Measurements from ENCODE around the gene FGFRL1.

Gene FGFRL1

DNA sequence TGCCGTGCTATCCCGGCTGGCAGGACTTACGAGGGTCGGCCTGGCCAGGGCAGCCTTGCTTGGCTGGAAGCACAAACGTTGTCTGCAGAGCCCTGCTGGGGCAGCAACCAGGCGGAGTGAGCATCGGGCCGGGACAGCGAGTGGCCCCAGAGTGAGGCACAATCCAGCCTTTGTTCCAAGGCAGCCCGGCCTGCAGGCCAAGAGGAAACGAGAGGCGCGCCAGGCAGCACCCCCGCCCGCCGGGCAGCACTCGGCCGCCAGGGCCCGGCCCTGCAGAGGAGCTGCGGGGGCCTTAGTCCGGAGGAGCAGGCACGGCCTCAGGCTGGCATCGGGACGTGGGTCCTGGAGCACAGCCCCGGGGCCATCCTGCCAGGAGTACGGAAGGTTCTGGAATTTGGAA lies 24.1 kb downstream of the FGFRL1 start:
- TF ChIP-seq ZNF274 (IDR thresholded peaks at IDR 0.05; ENCODE audit: low read depth, low read length), result no peak

DNA sequence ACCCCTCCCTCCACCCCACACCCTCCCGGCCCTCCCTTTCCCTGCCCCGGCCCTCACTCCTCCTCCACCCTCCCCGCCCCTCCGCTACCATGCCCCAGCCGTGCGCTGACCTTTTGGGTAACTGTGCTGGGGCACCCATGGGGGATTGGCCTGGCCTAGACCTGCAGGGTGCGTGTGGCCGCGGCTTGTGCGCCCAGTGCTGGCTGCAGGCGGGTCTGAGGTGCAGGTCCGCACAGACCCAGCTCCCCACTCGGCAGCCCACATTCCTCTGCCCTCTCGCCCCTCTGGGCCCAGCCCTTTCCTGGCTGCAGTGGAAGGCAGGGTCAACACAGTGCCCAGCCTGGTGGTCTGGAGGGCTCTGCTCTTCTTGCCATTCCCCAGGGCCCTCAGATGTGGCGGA lies 24.7 kb downstream of the FGFRL1 start:
- no peak for TF ChIP-seq ZNF274 (IDR thresholded peaks at IDR 0.05; ENCODE audit: low read depth, low read length)
- H3K4me3 ChIP-seq (ENCODE audit: low read length), result no peak overlapping the region

More for the DNA sequence above, 24.1 kb downstream of the FGFRL1 start:
- no peak overlapping the region for H3K4me3 ChIP-seq (ENCODE audit: low read length)

DNA sequence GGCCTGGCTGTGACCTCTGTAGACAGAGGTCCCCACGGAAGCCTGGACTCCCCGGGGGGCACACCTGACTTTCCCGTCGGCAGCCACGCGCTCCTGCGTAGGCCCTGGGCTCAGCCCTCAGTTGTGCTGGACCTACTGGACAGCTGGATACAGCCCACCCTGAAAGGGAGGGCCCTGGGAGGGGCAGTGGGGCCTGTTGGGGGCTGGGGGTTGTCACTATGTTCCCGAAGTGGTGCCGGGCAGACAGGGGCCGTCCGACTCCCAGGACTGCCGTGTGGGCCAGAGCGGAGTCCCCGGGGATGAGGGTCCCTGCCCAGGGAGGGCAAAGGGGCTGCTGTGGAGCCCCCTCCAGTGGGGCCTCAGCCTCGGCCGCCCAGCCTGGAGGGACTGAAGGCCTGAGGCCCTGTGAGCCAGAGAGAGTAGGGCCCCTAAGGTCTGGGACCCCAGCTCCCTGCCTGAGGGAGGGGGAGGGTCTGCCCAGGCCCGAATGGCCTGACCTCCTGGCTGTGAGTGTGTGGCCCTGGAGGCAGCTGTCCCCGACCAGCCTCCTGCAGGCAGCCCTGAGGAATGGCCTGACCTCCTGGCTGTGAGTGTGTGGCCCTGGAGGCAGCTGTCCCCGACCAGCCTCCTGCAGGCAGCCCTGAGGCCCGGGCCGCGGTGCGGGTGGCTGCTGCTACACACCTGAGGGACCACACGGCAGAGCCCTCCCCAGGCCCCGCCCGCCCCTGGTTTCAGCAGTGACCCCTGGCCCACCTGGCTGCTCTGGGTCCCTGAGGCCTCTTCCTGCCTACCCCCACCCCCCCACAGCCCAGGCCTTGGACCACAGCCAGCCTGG lies 25.8 kb downstream of the FGFRL1 start:
- no peak for TF ChIP-seq ZNF274 (IDR thresholded peaks at IDR 0.05; ENCODE audit: low read depth, low read length)

DNA sequence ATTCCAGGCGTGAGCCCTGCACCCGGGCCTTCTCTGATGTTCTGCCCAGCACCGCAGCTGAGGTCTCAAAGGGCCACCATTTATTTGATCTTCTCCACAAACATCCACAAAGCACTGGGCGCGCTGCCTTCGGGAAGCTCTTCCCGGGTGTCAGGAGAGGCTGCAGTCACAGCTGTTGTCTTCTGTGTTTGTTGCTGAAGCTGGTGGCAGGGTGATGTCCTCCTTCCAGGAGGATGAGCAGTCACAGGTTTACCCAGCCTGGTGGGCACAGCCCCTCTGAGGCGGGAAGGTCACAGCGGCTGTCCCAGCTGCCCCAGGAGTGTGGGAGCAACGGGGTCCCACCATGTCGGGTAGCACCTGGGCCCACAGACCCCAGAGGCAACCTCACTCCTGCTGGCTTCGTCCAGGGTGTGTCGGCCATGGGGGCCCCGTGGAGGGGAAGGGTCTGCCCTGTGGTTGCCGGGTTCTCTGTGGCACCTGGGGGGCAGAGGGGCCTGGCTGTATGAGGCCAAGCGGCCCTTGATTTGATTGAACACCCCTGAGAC lies 27.6 kb downstream of the FGFRL1 start:
- H3K4me3 ChIP-seq (ENCODE audit: low read length), result no peak overlapping the region
- no peak for TF ChIP-seq ZNF274 (IDR thresholded peaks at IDR 0.05; ENCODE audit: low read depth, low read length)

More for the DNA sequence above, 25.8 kb downstream of the FGFRL1 start:
- no peak overlapping the region for H3K4me3 ChIP-seq (ENCODE audit: low read length)

DNA sequence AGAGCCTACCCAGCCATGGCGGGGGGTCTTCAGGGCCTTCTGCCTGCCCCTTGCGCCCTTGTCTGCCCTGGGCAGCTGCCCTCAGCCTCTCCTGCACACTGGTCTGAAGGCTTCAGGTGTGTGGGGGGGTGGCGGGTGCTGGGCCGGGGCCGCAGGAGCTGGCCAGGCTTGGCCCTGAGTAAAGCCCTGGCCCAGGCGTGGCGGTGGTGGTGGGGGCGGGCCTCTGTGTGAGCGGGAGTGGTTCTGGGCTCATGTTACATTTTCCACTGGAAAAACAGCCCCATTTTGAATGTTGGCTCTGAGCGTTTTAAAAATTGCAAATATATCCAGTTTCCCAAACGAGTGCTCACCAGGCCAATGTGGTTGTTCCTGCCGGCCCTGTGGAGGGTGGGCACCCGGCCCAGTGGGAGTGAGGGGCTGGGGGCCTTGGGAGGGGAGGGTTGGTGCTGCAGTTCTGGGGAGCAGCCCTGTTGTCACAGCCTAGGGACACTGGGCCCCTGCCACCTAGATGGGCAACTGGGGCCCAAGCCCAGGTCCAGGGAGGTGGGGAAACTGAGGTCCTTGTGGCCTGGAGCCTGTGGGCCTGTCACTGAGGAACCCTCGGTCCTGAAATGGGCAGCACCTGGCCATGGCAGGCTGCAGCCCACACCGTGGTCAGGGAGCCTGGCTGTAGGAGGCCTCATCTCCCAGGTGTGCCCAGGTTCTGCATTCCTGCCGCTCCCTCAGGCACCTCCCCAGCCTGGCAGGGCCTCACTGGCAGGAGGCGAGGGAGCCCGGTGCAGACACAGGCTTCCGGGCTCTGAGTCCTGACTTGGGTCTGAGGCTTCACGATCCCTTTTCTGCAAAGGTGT lies 28.3 kb downstream of the FGFRL1 start:
- H3K4me3 ChIP-seq (ENCODE audit: low read length), result no peak overlapping the region
- TF ChIP-seq ZNF274 (IDR thresholded peaks at IDR 0.05; ENCODE audit: low read depth, low read length), result no peak

DNA sequence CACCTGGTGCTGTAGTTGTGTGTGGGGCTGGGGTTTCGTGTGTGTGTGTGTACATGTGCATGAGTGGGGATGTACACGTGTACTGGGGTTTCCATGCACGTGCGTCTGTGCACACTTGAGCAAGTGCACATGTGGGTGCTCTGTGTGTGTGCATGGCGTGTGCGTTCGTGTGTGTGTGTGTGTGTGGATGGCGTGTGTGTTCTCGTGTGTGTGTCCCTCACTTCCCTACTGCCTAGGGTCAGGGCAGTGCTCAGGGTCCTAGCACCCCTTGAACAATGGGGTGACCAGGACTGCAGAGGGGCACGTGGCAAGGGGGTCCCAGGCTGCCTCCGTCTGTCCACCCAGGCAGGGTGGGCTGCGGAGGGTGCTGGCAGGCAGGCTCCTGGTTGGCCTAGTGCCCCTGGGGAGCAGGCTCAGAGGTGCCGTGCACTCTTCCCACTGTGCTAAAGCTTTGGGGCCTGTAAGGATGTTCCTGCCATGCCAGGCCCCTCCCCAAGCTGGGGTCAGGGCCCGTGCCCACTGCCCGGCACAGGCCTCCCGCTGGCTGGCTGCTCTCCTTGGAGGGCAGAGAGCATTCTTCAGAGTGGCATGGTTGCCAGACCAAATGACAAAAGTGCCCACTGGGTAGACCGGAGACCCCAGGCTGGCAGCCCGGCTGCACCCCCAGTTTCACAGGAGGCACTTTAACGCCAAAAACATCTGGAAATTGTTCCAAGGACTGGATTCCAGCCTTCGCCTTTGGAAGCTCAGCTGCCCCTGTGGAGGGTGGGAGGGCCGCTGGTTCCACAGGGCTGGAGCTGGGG lies 29.1 kb downstream of the FGFRL1 start:
- TF ChIP-seq ZNF274 (IDR thresholded peaks at IDR 0.05; ENCODE audit: low read depth, low read length), result no peak
- H3K4me3 ChIP-seq (ENCODE audit: low read length), result no peak overlapping the region

DNA sequence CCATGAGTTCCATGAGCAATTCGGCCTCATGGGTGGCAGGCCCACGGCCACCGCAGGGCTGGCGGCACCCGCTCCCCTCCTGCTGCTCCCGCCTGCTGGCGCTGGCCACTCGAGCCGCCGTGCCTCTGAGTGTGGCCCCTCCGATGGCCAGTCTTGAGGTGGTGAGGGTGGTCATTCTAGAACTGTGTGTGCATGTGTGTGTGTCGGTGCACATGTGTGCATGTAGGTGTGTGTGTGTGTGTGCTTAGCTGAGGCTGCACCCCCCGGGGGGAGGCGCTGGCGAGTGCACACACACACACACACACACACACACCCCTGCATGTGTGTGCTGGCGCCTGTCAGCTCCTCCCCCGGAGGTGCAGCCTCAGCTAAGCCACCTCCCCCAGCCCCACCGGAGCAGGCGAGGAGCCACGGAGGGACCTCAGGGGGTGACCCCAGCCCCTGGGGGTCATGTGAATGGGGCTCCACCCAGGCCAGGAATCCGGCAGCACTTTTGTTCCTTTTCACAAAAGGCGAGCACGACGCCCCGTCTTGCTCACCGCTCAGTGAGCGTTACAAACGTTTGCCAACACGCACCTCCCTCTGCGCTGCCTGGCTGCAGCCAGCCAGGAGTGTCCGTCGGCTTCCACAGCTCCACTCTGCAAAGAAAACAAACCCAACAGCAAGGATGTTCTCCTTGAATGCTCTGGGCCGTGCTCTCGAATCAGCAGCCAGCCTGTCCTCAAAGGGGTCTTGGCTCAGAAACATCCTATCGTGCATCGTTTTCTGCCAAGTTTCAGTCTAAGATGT lies 29.9 kb downstream of the FGFRL1 start:
- no peak overlapping the region for H3K4me3 ChIP-seq (ENCODE audit: low read length)
- no peak for TF ChIP-seq ZNF274 (IDR thresholded peaks at IDR 0.05; ENCODE audit: low read depth, low read length)

DNA sequence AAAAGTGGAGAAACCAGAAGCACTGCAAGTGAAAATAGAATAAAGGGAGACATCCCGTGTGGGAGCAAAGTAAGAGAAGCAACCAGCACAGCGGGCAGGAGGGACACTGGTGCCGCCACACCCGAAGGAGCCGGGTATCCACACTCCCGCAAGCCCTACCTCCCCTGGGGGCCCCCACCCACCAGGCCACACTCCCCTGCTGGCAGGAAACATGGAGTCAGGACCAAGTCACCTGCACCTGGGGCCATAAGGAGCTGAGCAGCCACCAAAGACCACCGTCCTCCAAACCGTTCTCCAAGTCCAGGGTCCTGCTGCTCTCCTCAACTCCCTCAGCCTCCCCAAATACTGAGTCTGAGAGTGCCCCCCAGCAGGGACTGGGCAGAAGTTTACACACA lies 30.5 kb downstream of the FGFRL1 start:
- H3K4me3 ChIP-seq (ENCODE audit: low read length), result no peak overlapping the region
- TF ChIP-seq ZNF274 (IDR thresholded peaks at IDR 0.05; ENCODE audit: low read depth, low read length), result no peak

DNA sequence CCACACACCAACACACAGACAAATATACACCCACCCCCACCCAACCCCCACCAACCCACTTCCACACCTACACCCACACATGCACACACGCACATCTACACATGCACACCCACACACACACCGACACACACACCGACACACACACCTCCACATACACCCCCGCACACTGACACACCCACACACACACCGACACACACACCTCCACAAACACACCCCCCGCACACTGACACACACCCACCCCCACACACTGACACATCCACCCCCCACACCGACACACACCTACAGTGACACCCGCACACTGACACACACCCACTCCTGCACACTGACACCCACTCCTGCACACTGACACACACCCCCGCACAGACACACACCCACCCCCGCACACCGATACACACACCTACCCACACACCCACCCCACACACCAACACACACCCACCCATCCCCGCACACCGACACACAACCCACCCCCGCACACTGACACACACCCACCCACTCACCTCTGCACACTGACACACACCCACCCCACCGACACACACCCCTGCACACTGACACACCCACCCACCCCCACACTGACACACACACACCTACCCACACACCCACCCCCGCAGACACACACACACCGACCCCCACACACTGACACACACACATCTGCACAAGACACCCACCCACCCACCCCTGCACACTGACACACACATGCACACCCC lies 31.1 kb downstream of the FGFRL1 start:
- no peak for TF ChIP-seq ZNF274 (IDR thresholded peaks at IDR 0.05; ENCODE audit: low read depth, low read length)
- H3K4me3 ChIP-seq (ENCODE audit: low read length), result no peak overlapping the region

DNA sequence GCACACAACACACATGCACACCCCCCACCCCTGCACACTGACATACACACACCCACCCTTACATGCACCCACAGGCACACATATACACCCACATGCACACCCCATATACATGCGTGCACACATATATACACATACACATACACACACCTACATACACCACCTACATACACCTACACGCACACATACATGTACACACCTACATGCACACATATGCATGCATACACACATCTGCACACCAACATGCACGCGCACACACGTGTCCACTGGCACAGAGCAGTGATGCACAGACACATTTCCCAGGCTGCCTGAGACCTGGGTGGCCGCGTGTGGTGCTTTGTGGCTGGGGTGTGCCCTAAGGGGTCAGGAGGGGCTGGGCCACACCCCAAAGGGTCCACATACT lies 31.7 kb downstream of the FGFRL1 start:
- TF ChIP-seq ZNF274 (IDR thresholded peaks at IDR 0.05; ENCODE audit: low read depth, low read length), result no peak
- no peak overlapping the region for H3K4me3 ChIP-seq (ENCODE audit: low read length)

DNA sequence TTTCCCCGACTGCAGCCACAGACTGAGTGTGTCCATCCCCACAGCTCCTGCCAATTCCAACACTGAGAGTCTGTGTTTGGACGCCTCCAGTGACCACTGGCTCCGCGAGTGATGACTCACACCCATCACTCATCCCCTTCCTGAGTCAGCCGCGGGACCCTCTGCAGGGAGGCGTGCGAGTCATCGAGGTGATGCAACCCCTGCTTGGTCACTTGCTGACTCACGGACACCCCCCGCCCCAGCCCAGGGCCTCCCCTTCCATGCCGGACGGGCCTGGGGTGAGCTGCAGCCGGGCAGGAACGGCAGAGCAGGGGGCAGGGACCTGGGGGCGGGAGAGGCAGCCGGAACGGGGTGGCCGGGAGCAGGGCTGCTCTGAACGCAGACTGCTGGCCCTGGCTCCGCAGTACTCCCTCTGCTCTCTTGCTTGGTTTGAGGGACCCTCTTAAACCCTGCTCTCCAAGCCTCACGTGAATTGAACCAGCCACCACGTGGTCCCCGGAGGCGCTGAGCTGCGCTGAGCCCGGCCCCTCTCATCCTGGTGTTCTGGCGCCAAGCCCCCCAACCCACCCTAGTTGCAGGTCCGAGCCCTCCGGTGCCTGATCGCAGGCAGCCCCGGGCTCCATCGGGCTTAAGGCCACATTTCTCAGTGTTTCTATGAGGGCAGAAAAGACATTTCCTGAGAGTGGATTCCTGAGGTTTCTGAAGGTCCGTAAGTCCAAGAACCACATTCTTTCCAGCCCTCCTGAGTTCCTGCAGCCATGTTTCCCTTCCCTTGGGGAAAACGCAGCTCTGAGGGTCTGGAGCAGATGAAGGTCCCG lies 32.4 kb downstream of the FGFRL1 start:
- H3K4me3 ChIP-seq (ENCODE audit: low read length), result no peak overlapping the region
- TF ChIP-seq ZNF274 (IDR thresholded peaks at IDR 0.05; ENCODE audit: low read depth, low read length), result no peak

All from GM08714 (cell line).